GM12874 (cell line): Measurements from ENCODE around the gene QSOX2.

Experiments
- TF ChIP-seq, protein P1 (sequence below): IDR thresholded peaks from 2 replicates; pipeline ENCODE4 v1.5.1; 2011; ENCODE audit warnings: low read depth, mild to moderate bottlenecking, control low read depth, low read length, moderate library complexity; ENCODE audit not compliant: insufficient read depth

The QSOX2 gene

DNA sequence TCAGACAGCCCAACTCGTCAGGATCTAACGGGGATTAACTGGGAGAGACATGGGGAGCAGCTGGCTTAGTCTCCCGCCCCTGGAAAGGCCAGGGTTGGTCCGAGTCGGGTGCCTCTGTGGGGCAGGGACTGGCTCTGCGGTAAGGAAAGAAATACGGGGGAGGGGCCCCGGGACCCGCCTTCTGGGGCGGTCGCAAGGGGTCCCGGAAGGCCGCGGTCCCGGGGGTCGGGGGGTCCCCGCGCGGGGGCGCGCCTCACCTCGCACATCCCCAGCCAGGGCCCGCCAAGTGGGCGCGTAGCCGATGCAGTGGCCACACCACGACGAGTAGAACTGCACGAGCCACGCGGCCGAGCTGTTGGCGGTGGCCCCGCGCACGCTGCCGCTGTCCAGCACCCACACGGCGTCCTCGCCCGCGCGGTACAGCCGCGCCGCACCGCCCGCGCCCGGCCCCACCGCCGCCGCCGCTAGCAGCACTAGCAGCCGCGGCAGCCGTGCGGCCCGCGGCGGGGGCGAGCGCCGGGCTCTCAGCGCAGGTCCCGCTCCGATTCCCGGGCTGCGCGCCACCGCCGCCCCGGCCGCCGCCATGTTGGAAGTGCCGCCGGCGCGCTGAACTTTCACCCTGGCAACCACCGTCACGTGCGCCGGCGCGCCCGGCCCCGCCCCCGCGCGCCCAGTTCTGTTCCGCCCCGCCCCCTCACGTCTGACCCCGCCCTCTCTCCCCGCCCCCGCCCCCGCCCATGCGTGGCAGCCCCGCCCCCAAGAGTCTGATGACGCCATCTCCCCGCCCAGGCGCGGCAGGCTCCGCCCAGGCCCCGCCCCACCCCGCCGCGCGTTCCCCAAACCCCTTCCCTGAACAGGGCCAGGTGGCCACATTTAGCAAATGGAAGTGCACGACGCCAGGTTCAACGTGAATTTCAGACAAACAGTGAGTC lies at the start of gene QSOX2:
QSOX2 (minus strand) TSS at position 594 of the 932 bp plus-strand sequence; CDS start at position 585, 9 bp downstream.
- TF ChIP-seq, protein P1, sequence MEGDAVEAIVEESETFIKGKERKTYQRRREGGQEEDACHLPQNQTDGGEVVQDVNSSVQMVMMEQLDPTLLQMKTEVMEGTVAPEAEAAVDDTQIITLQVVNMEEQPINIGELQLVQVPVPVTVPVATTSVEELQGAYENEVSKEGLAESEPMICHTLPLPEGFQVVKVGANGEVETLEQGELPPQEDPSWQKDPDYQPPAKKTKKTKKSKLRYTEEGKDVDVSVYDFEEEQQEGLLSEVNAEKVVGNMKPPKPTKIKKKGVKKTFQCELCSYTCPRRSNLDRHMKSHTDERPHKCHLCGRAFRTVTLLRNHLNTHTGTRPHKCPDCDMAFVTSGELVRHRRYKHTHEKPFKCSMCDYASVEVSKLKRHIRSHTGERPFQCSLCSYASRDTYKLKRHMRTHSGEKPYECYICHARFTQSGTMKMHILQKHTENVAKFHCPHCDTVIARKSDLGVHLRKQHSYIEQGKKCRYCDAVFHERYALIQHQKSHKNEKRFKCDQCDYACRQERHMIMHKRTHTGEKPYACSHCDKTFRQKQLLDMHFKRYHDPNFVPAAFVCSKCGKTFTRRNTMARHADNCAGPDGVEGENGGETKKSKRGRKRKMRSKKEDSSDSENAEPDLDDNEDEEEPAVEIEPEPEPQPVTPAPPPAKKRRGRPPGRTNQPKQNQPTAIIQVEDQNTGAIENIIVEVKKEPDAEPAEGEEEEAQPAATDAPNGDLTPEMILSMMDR = no peak

DNA sequence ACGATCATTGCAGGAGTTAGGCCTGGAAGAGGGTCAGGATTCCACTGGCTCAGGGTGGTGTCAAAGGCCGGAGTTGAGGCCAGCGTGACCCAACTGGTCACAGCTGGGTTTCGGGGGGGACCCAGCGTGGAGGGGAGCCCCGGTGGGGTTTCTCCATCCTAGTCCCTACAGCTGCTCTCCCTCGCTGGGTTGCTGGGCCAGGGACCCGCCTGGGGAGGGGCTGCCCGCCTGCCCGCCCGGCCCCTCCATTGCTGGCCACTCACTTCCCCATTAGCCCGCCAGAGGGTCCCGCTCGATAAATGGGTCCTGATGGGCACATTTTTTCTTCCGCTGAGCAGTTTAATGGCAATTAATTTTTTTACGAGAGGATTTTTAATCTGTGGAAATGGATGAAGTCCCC lies 49.4 kb upstream of the QSOX2 start:
- TF ChIP-seq, protein P1 = no peak

- TF ChIP-seq, protein P1 = no peak
Measured at GRCh38 chr9:136294437-136294836, 48.8 kb upstream of the QSOX2 start.

- TF ChIP-seq, protein P1 = no peak
Measured at GRCh38 chr9:136293476-136294077, 48.0 kb upstream of the QSOX2 start.

DNA sequence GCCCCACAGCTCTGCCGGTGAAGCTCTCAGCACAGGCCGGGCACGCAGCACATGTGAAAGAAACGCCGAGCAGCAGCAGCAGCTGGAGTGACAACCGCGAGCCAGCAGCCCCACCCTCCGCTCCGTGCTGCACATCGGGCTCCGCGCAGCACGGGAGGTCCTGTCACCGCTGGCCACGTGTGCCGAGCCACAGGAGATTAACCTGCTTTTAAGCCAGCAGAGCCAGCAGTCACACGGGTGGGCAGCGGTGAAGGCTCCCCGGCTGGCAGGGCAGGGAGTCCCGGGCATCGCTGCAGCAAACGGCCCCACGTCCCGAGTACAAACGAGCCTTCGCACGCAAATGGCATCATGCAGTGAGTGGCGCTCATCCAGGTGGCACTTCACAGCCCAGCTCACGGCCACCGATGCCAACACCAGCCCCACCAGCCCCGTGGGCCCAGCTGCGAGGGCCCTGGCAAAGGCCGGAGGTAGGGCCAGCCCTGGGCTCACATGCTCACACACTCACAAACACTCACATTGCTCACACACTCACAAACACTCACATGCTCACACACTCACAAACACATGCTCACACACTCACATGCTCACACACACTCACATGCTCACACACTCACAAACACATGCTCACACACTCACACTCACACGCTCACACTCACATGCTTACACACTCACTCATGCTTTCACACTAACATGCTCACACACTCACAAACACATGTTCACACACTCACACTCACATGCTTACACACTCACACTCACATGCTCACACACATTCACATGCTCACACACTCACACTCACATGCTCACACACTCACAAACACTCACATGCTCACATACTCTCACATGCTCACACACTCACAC lies 47.2 kb upstream of the QSOX2 start:
- TF ChIP-seq, protein P1 = no peak

GRCh38 chr9:136292026-136292538 lies 46.5 kb upstream of the QSOX2 start:
- TF ChIP-seq, protein P1 = no peak
